Progenitor cell of endocrine pancreas (in vitro differentiated cells): ENCODE measurements around the gene GSG1L2. TPM values are rescaled to one million over a fixed set of nuclear protein-coding genes. Genes with fewer than 3 reads are reported as not detected.

Source experiments
- DNase-seq: peaks from one replicate; pipeline ENCODE4 v3.0.0; 2021; ENCODE audit warnings: low spot score; ENCODE audit not compliant: unreplicated experiment
- H3K27ac Mint-ChIP-seq: 2 replicates; pipeline ENCODE4 v1.8.0; 2021; ENCODE audit warnings: mild to moderate bottlenecking, moderate library complexity, mixed read lengths
- H3K27me3 Mint-ChIP-seq: 2 replicates; pipeline ENCODE4 v1.8.0; 2021; ENCODE audit warnings: mixed read lengths
- H3K36me3 Mint-ChIP-seq: 2 replicates; pipeline ENCODE4 v1.8.0; 2022; ENCODE audit warnings: mixed read lengths; ENCODE audit not compliant: insufficient read depth
- H3K4me1 Mint-ChIP-seq: 2 replicates; pipeline ENCODE4 v1.8.0; 2021; ENCODE audit warnings: low read depth, mixed read lengths
- H3K4me3 Mint-ChIP-seq: 2 replicates; pipeline ENCODE4 v1.8.0; 2021; ENCODE audit warnings: low read depth, mild to moderate bottlenecking, moderate library complexity, mixed read lengths
- H3K9me3 Mint-ChIP-seq: 2 replicates; pipeline ENCODE4 v1.8.0; 2021; ENCODE audit warnings: low read depth, mixed read lengths
- total RNA-seq: library from RNA; stranded (reverse); gene quantifications from 2 replicates; pipeline ENCODE4 v1.2.1, GENCODE V29; 2021
- TF ChIP-seq, protein P1 (sequence below): fragments of 200-600 bp; sonication (generic); IDR thresholded peaks from one replicate; pipeline ENCODE4 v1.5.0; 2021; ENCODE audit warnings: antibody characterized with exemption, mild to moderate bottlenecking; ENCODE audit not compliant: unreplicated experiment

The GSG1L2 gene
- total RNA-seq, 1 donor from 2014 or later: not detected

DNA sequence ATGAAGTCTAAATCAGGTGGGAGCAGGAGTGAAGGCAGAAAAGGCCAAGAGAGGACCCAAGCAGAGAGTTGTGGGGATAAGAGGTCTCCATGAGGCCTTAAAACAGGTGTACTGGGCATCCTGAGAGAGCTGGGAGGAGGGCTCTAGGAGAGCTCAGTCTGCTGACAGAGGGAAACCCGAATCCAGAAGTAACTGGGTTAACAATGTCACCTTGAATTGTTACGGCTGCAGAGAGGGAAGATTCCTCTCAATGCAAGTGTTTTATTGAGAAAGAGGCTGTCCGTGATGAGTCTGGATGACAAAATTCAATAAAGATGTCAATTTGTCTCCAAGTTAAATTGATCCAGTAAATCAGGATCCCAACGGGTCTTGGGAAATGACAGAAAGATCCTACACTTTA lies 38.8 kb downstream of the GSG1L2 start:
- Mint-ChIP-seq H3K27me3 (peaks cover 21% of the 10 kb centered on the region), H3K9me3 (no peaks in the 10 kb centered on the region), H3K27ac (no peak overlapping the region), H3K4me1 (no peaks in the 10 kb centered on the region), H3K36me3 (no peaks in the 10 kb centered on the region), H3K4me3 (no peak overlapping the region)
- TF ChIP-seq, protein P1, sequence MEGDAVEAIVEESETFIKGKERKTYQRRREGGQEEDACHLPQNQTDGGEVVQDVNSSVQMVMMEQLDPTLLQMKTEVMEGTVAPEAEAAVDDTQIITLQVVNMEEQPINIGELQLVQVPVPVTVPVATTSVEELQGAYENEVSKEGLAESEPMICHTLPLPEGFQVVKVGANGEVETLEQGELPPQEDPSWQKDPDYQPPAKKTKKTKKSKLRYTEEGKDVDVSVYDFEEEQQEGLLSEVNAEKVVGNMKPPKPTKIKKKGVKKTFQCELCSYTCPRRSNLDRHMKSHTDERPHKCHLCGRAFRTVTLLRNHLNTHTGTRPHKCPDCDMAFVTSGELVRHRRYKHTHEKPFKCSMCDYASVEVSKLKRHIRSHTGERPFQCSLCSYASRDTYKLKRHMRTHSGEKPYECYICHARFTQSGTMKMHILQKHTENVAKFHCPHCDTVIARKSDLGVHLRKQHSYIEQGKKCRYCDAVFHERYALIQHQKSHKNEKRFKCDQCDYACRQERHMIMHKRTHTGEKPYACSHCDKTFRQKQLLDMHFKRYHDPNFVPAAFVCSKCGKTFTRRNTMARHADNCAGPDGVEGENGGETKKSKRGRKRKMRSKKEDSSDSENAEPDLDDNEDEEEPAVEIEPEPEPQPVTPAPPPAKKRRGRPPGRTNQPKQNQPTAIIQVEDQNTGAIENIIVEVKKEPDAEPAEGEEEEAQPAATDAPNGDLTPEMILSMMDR: no peak
- DNase-seq: no peak

DNA sequence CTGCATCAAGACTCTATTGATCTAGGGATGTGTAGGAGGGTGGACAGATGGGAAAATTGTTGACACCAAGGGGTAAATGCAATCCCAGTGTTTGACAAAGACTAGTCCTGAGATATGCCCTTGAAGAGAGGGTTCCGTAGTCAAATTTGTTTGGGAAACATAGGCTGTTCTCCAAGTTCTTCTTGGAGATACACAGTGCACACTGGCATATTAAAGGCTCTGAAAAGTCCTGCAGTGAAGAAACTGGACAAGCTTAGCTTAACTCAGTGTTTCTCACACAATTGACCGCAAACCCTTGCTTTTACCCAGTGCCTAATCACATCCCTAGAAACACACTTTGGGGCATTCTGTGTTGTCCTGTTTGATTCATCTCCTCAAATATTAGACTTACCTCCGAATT lies 41.3 kb downstream of the GSG1L2 start:
- H3K27ac Mint-ChIP-seq: no peak overlapping the region
- H3K4me1 Mint-ChIP-seq: no peaks in the 10 kb centered on the region
- H3K27me3 Mint-ChIP-seq: peaks cover 25% of the 10 kb centered on the region
- TF ChIP-seq, protein P1: no peak
- no peaks in the 10 kb centered on the region for H3K9me3 Mint-ChIP-seq
- no peak overlapping the region for H3K4me3 Mint-ChIP-seq
- H3K36me3 Mint-ChIP-seq: no peaks in the 10 kb centered on the region
- DNase-seq: no peak

DNA sequence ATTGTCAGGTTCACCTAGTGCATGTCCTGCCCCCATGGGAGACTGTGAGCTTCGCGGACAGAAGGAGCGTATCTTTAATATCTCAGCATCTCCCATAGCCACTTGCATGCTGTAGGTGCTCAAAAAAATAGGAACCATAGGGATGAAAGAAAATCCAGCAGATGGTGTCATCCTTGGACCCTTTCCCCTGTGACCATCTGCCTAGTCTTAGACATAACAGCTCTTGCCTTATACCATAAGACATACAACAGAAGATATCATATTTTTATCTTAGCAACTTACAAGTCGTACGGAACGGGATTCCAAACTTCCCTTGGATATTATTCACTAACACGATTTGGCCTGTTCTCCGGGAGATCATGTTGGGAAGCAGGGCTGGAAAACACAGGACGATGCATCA lies 45.0 kb downstream of the GSG1L2 start:
- TF ChIP-seq, protein P1: no peak
- H3K4me3 Mint-ChIP-seq: no peak overlapping the region
- no peaks in the 10 kb centered on the region for H3K9me3 Mint-ChIP-seq
- no peaks in the 10 kb centered on the region for H3K4me1 Mint-ChIP-seq
- peaks cover 14% of the 10 kb centered on the region for H3K27me3 Mint-ChIP-seq
- no peaks in the 10 kb centered on the region for H3K36me3 Mint-ChIP-seq
- DNase-seq: no peak
- H3K27ac Mint-ChIP-seq: no peak overlapping the region

DNA sequence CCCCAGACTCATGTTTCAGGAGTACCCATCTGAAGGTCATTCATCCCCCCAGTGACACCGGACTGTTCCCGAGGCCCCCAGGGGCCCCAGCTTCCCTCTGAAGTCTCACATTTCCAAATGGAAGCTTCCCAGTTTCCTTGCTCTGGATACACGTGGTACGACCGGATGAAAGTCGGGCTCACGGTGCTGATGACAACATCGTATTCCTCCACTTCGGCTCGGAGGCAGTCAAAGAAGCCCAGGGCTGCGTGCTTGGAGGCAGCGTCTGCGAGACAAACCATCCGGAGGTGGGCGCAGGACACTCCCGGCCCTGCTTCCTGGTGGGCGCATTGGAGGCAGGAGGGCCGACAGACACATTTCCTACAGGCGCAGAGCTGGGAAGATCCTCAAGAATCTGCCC lies 49.2 kb downstream of the GSG1L2 start:
- H3K36me3 Mint-ChIP-seq: no peaks in the 10 kb centered on the region
- H3K27ac Mint-ChIP-seq: no peak overlapping the region
- peaks cover 3% of the 10 kb centered on the region for H3K27me3 Mint-ChIP-seq
- H3K9me3 Mint-ChIP-seq: no peaks in the 10 kb centered on the region
- H3K4me1 Mint-ChIP-seq: no peaks in the 10 kb centered on the region
- DNase-seq: no peak
- TF ChIP-seq, protein P1: no peak
- H3K4me3 Mint-ChIP-seq: no peak overlapping the region

DNA sequence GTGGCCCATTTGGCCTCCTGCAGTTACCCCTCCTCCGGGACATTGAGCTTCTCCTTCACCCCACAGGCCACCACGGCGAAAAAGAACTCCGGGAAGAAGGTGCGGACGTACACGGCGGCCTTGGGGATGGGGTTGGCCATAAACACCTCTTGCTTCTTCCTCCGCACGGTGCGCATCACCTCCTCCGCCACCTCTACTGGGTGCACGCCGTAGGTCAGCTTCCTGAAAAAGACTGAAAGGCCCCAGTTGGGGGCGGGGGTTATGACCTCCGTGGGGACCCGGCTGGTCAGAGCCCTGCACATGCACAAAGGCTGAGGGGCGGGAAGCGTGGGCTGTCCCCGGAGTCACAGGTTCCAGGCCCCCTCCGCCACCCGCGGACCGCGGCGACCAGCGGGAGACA lies 50.4 kb downstream of the GSG1L2 start:
- H3K4me3 Mint-ChIP-seq: no peak overlapping the region
- H3K4me1 Mint-ChIP-seq: no peaks in the 10 kb centered on the region
- TF ChIP-seq, protein P1: no peak
- no peak overlapping the region for H3K27ac Mint-ChIP-seq
- no peak for DNase-seq
- H3K27me3 Mint-ChIP-seq: peaks cover 2% of the 10 kb centered on the region
- H3K9me3 Mint-ChIP-seq: no peaks in the 10 kb centered on the region
- no peaks in the 10 kb centered on the region for H3K36me3 Mint-ChIP-seq
